ENCODE measurements around the gene LRFN4. TPM values are rescaled to one million over a fixed set of nuclear protein-coding genes. Genes with fewer than 3 reads are reported as not detected.

Gene LRFN4
- total RNA-seq, 4 donors from 2014 or later: 1.5 to 17.0 (median 5.4) TPM

DNA sequence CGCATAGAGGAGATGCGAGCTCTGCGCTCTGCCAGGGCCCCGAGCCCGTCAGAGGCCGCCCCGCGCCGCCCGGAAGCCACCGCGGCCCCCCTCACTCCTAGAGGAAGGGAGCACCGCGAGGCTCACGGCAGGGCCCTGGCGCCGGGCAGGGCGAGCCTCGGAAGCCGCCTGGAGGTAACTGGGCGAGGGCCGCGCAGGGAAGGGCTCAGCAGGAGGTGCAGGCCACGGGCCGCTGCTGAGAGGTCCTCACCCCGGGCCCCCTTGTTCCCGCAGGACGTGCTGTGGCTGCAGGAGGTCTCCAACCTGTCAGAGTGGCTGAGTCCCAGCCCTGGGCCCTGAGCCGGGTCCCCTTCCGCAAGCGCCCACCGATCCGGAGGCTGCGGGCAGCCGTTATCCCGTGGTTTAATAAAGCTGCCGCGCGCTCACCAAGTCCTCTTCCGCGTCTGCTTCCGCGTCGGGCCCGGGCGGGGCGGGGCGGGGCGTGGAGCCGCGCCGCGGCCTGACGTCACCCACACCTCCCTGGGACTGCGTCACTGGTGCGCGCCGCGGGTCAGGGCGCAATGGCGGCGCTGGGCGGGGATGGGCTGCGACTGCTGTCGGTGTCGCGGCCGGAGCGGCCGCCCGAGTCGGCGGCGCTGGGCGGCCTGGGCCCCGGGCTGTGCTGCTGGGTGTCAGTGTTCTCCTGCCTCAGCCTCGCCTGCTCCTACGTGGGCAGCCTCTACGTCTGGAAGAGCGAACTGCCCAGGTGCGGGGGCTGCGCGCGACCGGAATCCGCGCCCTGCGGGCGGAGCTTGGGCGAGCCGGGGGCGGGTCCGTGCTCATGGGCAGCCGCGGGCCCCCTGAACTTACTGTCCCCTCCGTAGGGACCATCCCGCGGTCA is 13.7 kb upstream of the LRFN4 start, which contains the start of gene RCE1:
Gene RCE1 (plus strand): TSS at position 546 of the 880 bp plus-strand sequence. CDS start 15 bp downstream, at position 561.
- DNase-seq: peak; percentile 82 to 93
- intact Hi-C loops (cut with DNase I; ENCODE audit: low total_unique reads): no loop called here
- TF ChIP-seq POLR2A (IDR thresholded peaks at IDR 0.05): peak; percentile 81 to 97
- TF ChIP-seq, protein P1, sequence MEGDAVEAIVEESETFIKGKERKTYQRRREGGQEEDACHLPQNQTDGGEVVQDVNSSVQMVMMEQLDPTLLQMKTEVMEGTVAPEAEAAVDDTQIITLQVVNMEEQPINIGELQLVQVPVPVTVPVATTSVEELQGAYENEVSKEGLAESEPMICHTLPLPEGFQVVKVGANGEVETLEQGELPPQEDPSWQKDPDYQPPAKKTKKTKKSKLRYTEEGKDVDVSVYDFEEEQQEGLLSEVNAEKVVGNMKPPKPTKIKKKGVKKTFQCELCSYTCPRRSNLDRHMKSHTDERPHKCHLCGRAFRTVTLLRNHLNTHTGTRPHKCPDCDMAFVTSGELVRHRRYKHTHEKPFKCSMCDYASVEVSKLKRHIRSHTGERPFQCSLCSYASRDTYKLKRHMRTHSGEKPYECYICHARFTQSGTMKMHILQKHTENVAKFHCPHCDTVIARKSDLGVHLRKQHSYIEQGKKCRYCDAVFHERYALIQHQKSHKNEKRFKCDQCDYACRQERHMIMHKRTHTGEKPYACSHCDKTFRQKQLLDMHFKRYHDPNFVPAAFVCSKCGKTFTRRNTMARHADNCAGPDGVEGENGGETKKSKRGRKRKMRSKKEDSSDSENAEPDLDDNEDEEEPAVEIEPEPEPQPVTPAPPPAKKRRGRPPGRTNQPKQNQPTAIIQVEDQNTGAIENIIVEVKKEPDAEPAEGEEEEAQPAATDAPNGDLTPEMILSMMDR (IDR thresholded peaks at IDR 0.05): no peak
- H3K27me3 ChIP-seq: no peaks in the 10 kb centered on the region
- H3K9me3 ChIP-seq: no peaks in the 10 kb centered on the region
- H3K4me3 ChIP-seq: peak within 1 kb of the TSS; percentile 94 to 96
- H3K27ac ChIP-seq: peak within 1 kb of the TSS; percentile 86 to 98
- peaks cover 9 to 17% of the 10 kb centered on the region in 2 donors for H3K4me1 ChIP-seq
- H3K36me3 ChIP-seq: no peaks in the 10 kb centered on the region

- H3K9me3 ChIP-seq: no peaks in the 10 kb centered on the region
- H3K4me3 ChIP-seq: peak overlapping the region; percentile 94 to 96
- no peaks in the 10 kb centered on the region for H3K36me3 ChIP-seq
- intact Hi-C loops (cut with DNase I; ENCODE audit: low total_unique reads): no loop called here
- H3K27me3 ChIP-seq: no peaks in the 10 kb centered on the region
- H3K27ac ChIP-seq: peak overlapping the region; percentile 86 to 98
- TF ChIP-seq, protein P1 (IDR thresholded peaks at IDR 0.05): no peak
- TF ChIP-seq POLR2A (IDR thresholded peaks at IDR 0.05): no peak
- DNase-seq: no peak
- H3K4me1 ChIP-seq: peaks cover 9 to 17% of the 10 kb centered on the region in 2 donors
Measured at GRCh38 chr11:66843776-66844495, 12.9 kb upstream of the LRFN4 start.

DNA sequence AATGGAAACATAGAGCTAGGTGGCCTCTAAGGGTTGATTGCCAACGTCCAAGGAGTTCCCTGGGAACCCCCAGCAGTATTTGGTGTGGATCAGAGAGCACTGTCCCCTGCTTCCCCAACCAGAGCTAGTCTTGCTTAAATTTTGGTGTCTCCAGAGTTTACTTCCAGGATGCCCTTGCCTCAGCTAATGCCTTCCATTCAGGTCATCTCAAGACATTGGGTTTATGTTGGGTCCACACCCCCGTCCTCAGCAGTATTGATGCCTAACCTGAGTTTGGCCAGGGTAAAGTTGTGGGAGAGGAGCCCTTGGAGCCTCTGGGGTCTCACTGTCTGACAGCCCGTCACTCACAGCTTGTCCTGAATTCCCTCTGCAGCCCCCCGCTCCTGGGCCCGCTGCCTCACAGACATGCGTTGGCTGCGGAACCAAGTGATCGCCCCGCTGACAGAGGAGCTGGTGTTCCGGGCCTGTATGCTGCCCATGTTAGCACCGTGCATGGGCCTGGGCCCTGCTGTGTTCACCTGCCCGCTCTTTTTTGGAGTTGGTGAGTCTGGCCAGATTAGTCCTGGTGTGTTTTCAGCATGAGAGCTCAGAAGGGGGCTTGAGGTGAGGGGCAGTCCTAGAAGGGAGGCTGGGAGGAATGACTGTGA is 12.2 kb upstream of the LRFN4 start:
- no peaks in the 10 kb centered on the region for H3K36me3 ChIP-seq
- DNase-seq: no peak

DNA sequence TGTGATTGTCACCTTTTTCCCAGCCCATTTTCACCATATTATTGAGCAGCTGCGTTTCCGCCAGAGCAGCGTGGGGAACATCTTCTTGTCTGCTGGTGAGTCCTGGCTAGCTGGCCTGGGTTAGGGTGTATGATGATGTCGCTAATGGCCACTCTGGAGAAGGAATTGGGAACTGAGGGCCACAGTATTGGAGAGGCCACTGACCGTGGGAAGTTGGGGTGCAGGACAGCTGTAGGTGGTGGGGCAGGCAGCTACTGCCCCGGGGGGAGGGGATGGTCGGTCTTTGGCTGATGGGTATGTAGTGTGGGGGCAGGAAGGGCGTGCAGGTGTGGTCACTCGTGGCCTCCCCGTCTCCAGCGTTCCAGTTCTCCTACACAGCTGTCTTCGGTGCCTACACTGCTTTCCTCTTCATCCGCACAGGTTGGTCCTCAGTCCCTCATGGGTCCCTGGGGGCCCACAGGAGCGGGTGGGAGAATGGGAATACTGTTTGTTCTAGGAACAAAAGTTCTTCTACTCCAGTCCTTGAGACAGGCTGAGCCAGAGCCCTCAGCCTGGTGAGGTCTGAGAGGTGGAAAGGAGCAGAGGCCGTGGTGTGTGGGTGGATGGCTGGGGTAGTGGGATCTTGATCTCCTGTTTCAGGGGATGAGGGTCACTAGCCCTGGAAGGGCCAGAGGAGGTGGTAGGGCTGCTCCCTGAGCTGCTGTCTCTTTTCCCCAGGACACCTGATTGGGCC is 11.6 kb upstream of the LRFN4 start:
- Histone ChIP-seq H3K4me1 (peaks cover 9 to 17% of the 10 kb centered on the region in 2 donors), H3K4me3 (no peak overlapping the region), H3K27me3 (no peaks in the 10 kb centered on the region), H3K27ac (no peak overlapping the region), H3K9me3 (no peaks in the 10 kb centered on the region), H3K36me3 (no peaks in the 10 kb centered on the region)
- TF ChIP-seq POLR2A (IDR thresholded peaks at IDR 0.05): no peak
- TF ChIP-seq, protein P1 (IDR thresholded peaks at IDR 0.05): no peak
- DNase-seq: no peak
- intact Hi-C loops (cut with DNase I; ENCODE audit: low total_unique reads): no loop called here

More for the DNA sequence above, 12.2 kb upstream of the LRFN4 start:
- TF ChIP-seq POLR2A (IDR thresholded peaks at IDR 0.05): no peak
- TF ChIP-seq, protein P1 (IDR thresholded peaks at IDR 0.05): no peak
- H3K9me3 ChIP-seq: no peaks in the 10 kb centered on the region
- no peaks in the 10 kb centered on the region for H3K27me3 ChIP-seq
- intact Hi-C loops (cut with DNase I; ENCODE audit: low total_unique reads): no loop called here
- peak overlapping the region in 1 of 2 donors; percentile 96 for H3K4me3 ChIP-seq
- no peak overlapping the region for H3K27ac ChIP-seq
- peaks cover 9 to 17% of the 10 kb centered on the region in 2 donors for H3K4me1 ChIP-seq

Measured in uterus (tissue), 4 donors.